Erythroblast (primary cell): ENCODE data around the gene GALNT18.

ENCODE experiments used
- DNase-seq, 2 experiments: peaks; one replicate each; lab custom pipeline; 2025; lab: John Stamatoyannopoulos, UW
- GATA1 ChIP-seq: IDR thresholded peaks from 2 replicates; pipeline ENCODE4 v1.6.1; 2011; ENCODE audit warnings: low read depth, mild to moderate bottlenecking, control low read depth, low read length, moderate library complexity
- POLR2A ChIP-seq: IDR thresholded peaks from 2 replicates; pipeline ENCODE4 v1.6.1; 2011; ENCODE audit warnings: mild to moderate bottlenecking, low read length

Gene GALNT18

DNA sequence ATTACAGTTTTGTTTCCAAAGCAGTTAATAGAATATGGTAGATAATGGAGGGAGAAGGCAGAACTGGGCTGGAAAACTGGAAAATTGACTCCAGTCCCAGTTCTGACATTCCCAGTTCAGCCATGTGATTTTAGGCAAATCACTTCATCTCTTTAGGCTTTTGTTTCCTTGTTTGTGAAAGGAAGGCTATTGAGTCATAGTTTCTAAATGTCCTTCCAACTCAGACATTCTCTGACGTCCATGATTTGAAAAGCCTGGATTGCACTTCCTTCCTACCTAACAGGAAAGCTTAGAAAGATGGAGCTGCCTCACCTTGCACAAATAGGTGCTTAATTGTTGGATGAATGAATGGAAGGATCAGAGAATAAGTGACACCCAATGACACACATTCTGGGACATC lies 19.8 kb upstream of the GALNT18 start:
- no peak for DNase-seq
- no peak for TF ChIP-seq POLR2A
- no peak for TF ChIP-seq GATA1

DNA sequence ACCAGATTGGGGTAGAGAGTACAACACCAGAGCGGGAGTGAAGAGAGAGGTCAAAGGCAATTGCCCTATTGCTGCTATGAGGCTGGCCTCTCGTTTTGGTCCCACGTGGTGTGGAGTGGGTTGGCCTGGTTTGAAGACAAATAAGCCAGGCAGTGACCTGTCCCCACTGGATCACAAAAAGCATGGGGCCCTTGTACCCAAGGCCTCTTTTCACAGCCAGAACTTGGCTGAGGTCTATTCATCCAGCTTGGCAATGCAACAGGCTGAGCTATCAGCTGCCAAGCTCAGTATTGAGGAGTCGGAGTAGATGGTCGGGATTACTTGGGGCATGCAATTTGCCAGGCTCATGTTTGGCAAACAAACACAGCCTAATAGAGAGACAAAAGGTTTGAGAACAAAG lies 19.2 kb upstream of the GALNT18 start:
- no peak for DNase-seq
- TF ChIP-seq POLR2A = no peak
- no peak for TF ChIP-seq GATA1

- TF ChIP-seq GATA1 (no peak), POLR2A (no peak)
- DNase-seq = no peak
Observed at GRCh38 chr11:11640152-11640551, 18.3 kb upstream of the GALNT18 start.

GRCh38 chr11:11636671-11637070 lies 14.9 kb upstream of the GALNT18 start:
- no peak for DNase-seq

GRCh38 chr11:11635443-11635842 lies 13.6 kb upstream of the GALNT18 start:
- TF ChIP-seq GATA1 (no peak), POLR2A (no peak)
- DNase-seq = no peak

More at GRCh38 chr11:11636671-11637070, 14.9 kb upstream of the GALNT18 start:
- TF ChIP-seq POLR2A (no peak), GATA1 (no peak)

DNA sequence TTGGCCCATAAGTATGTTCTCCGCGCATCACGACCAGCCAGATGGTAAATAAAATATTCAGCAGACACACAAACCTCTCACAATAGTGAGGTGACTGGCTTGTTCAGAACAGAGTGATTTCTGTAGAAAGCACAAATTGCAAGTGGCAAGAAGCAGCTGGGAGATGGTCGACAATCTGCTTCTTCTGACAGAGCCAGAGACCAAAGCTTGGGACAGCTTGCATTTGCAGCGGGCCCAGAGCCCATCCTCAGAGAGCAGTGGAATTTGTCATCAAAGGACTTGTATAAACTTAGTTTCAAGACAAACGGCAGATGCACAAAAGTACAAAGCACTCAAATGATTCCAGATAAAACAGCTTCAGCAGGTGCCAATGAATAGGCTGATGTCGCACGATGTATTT lies 7.6 kb upstream of the GALNT18 start:
- no peak for TF ChIP-seq GATA1
- no peak for TF ChIP-seq POLR2A
- no peak for DNase-seq

- TF ChIP-seq POLR2A (no peak), GATA1 (no peak)
- no peak for DNase-seq
Observed at GRCh38 chr11:11628651-11629050, 6.8 kb upstream of the GALNT18 start.

DNA sequence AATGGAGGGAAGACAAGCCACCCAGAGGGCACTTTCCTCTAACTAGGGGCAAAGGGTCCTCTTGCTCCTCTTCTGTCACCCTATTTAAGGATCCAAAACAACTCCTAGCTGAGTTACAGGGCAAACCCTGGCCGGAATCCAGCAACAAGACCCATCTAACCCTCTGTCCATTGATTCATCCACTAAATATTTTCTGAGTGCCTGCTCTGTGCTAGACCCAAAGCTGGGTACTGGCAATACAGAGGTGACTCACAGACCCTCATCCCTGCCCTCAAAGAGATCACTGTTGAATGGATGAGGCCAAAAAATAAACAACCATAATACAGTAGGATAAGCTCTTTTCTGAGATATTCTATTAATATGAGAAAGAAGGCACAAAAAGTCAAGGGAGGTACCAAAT lies 4.3 kb upstream of the GALNT18 start:
- TF ChIP-seq POLR2A (no peak), GATA1 (no peak)
- DNase-seq = no peak

- no peak for TF ChIP-seq POLR2A
- no peak for TF ChIP-seq GATA1
- no peak for DNase-seq
Observed at GRCh38 chr11:11624926-11625325, 3.1 kb upstream of the GALNT18 start.

- no peak for DNase-seq
- TF ChIP-seq GATA1 (no peak), POLR2A (no peak)
Observed at GRCh38 chr11:11624204-11624603, 2.4 kb upstream of the GALNT18 start.

DNA sequence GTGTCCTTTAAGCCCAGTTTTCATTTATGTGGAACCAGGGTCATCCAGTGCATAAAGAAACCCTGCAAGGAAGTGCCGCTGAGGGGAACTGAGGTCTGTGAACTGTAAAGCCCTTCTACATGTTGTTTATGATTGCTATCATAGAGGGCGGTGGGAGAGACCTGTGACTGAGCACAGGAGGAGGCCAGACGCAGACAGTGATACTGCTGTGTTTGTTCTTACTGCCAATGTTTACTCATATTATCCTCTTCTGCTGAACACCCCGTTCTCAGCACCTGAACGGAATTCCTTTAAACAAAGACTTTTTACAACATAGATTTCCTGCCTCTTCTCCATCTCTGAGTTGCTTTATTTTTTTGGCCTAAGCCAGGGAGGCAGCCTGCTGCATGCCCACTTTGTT lies 967 bp upstream of the GALNT18 start:
- no peak for DNase-seq
- TF ChIP-seq POLR2A (no peak), GATA1 (no peak)

DNA sequence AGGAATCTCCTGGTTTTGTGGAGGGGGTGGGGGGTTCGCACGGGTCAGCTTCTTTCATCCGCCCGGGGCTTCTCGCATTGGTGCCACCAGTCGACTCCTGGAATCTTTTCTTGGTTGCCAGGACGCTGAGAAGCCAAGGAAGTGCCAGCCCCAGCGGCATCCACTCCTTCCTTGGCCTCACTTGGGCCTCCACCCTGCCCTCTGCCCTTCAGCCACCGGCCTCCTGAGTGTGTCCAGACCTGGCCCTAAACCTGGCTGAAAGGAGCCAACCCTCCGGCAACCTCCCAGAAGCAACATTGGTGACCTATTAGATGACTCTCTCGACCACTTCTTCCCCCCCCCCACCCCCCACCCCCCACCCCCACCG lies 518 bp upstream of the GALNT18 start:
- no peak for TF ChIP-seq GATA1
- no peak for TF ChIP-seq POLR2A
- DNase-seq = no peak

- peak; percentile 22 to 24 for DNase-seq
- no peak for TF ChIP-seq POLR2A
- TF ChIP-seq GATA1 = no peak
Observed at GRCh38 chr11:11620921-11621572, 758 bp downstream of the GALNT18 start.

GRCh38 chr11:11620173-11620920 lies 1.5 kb downstream of the GALNT18 start:
- TF ChIP-seq GATA1 = no peak
- no peak for TF ChIP-seq POLR2A
- no peak for DNase-seq
